Embryonic facial prominence (tissue), 1 donor: ENCODE measurements around the gene EARS2.

Source experiments
- DNase-seq: peaks from one replicate; pipeline ENCODE4 v3.0.0-alpha.2; 2016; ENCODE audit errors: extremely low spot score

EARS2 gene

DNA sequence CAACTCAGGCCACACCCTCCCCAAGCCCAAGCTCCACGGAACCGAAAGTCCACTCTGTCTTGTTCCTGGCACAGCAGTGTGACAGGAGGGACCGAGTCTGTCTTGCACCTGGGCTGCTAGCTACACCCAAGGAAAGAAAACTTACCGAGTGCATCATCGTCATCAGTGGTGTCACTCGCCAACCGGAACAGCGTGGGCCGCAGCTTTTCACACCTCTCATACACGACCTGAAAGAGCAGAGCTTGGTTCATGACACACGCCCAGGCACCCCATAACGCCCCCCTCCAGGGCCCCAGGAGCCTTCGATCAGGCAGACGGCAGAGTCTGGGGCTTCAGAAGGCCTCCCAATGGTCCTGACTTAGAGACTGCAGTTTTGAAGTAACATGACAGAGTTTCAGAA lies 74.4 kb downstream of the EARS2 start:
- DNase-seq = no peak

DNA sequence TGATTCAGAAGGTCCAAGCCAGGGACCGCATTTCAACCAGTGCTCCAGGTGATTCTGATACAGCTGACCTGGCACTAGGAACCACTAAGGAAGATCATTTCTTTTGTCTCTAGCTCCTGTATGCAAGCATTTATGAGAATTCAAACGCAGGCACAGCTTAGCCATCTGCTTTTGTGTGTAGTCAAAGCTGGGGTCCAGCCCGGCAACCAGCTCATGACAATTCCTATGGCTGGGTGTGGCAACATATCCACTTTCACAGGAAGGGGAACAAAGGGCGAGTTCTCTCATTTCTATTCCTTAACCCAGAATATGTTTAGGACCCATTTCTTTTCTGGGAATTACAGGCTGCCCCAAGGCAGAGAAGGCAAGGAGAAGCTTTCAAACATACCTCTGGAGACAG lies 76.9 kb downstream of the EARS2 start:
- no peak for DNase-seq

DNA sequence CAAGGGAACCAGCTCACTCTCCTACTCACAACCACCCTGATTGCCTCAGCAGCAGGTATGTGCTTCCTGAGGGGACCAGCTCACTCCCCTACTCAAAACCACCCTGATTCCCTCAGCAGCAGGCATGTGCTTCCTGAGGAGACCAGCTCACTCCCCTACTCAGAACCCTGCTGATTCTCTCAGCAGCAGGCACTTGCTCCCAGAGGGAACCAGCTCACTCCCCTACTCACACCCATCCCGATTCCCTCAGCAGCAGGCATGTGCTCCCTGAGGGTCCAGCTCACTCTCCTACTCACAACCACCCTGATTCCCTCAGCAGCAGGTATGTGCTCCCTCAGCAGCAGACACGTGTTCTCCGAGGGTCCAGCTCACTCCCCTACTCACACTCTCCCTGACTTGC lies 78.0 kb downstream of the EARS2 start:
- DNase-seq = no peak

DNA sequence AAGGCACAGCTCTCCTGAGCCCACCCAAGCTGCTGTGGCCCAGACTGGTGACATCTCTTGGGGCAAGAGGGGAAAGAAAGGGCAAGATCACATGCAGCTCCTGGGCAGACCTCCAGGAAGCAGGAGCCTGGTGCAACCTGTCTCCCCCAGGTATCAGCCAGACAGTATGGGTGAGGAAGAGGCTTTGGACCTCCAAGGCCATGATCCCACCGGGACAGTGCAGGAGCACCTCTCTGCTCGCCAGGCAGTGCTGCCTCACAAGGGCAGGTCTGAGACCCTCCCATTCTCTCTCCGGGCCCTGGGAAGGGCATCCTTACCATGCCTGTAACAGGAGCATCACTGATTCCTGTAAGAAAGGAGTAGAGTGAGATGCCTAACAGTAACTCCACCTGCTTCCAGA lies 78.6 kb downstream of the EARS2 start:
- no peak for DNase-seq

DNA sequence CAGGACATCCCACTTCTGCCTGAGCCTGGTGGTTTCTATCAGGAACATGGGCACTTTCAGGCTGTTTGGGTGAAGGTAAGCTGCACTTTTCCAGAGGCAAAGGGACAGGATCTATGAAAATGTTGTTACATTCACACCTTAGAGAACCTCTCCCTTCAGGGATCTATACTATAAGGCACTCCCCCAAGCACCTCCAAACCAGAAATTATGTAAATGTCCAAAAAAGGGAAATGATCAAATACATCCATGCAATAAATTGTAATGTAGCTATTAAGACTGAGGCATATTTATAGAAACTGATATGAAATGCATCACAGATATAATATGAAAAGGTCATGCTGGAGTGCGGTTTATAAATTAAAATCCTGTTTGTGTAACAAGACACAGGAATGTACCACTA lies 80.9 kb downstream of the EARS2 start:
- no peak for DNase-seq
